Stimulated activated CD8-positive, alpha-beta memory T cell treated with anti-CD3 and anti-CD28 coated beads, Interleukin-4, amount 100 ng/mL, for 24 hours (primary cell): ENCODE data around the gene LY6G5C.

ENCODE experiments used
- DNase-seq: peaks from one replicate; pipeline ENCODE4 v3.0.0-alpha.2; 2020; ENCODE audit warnings: low read depth

Gene LY6G5C

DNA sequence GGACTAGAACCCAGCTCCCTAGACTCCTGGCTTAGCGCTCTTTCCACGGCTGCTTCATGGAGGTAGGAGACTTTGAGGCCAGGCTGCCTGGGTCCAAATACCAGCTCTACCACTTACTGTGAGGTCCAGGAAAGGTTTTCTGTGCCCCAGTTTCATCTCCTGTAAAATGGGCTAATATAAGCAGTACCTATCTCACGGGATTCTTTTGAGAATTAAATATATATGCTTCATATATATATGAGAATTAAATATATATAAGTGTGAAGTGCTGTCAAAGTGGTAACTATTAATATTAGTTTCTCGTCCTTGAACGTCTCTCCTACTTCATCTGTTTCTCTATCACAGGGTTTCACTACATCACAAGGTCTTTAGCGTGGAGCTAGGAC lies 10.2 kb upstream of the LY6G5C start:
- DNase-seq = no peak

DNA sequence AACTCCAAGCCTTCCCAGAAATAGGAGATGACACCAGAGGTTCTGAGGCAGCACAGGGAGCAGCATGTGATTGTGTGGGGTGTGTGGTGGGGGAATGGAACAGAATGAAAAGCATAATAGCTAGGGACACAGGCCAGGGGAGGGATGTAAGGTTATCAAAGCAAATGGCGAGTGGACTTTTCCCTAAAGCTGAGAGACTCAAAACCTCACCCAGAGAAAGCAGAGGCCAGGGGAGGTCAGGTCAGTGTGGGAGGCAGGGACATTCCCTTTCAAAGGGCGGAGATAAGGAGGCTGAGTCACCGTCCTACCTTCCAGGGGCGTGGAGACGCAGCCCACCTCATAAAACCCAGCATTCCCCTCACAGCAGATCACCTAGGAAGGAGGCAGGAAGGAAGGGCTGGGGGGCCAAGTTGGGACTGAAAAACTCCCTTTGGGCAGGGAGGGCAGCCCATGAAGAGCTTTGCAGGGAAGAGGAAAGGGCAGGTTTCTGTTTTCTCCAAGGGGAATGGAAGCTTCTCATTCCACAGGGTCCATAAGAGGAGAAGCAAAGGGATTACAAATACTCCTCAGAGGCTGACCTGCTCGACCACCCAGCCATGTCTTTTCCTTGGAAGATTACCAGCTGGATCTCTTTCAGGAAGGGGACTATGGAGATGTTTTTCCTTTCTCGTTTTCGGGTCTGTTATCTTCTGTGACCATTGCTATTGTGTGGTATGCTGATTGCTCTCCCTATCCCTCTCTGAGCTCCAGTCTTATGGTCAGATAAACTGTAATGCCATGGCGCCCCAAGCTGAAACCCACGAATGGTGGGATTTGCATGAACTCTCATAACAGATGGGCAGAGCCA lies 9.6 kb upstream of the LY6G5C start:
- DNase-seq = no peak

DNA sequence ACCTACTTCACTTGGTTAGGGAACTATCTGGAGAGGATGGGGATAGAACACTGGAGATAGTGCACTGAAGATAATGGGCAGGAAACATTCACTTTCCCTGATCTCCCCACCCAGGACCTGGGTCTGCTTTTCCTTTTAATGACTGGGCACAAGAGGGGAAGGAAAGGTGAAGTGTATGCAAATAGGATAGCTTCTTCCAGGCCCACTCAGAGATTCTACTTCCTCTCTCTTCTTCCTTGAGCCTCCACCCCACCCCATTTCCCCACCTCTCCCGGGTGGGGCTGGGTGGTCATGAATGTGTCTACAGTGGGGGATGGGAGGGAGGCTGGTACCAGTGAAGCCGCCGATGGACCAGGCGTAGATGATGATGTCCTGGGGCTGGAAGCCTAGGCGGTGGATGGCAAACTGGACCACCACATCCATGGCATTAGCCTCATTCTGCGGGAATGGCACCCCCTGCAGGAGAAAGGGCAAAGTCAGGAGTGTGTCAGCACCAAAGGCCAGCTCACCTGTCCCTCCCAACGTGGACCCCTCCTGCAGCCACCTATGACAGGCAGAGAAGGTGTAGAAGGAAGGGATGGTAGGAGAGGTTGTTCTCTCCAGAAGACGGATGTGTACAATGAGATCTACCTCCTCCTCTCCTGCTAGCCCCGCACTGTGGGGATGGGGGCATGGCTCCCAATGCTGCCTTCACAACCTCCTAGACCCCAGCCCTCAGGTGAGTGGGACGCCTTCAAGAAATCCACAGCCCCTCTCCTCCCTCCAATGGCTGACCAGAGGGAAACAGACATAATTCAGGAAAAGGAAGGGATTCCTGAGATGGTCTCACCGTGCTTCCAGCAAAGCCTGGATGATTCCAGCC lies 8.6 kb upstream of the LY6G5C start:
- no peak for DNase-seq

DNA sequence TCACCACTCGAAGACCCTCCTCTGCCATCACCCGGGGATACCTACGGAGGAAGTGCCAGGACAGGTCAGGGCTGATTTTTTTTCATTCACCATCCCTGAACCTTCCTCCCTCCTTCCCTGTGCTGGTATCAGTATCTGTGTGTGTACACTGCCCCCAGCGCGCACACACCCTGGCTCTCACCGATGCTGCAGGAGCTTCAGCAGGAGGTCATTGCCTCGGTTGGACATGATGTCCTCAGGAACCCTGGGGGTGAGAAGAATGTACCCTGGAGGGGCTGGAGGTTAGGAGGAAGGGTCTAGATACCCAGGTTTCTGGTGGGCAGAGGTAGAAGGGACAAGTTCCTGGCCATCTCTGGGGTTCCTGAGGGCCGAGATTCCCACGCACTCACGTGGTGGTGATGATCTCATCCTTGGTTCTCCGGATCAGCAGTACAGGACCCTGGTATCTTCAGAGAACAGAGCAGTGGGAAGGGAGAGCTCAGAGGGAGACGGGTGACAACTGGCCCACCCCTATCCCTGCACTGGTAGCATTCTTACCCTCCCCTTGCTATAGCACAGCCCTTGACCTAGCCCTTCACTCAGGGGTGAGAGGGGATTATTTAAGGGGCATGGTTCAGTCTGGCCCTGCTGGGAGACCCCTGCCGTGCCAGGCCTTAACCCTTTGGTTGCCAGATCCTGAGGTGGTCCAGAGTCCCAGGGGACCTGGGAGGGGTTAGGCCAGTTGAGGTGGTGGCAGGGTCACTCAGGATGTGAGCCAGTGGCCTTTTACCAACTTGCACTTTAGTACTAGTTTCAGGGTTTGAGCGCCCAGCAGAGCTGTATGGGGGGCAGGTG lies 7.2 kb upstream of the LY6G5C start:
- DNase-seq = no peak

DNA sequence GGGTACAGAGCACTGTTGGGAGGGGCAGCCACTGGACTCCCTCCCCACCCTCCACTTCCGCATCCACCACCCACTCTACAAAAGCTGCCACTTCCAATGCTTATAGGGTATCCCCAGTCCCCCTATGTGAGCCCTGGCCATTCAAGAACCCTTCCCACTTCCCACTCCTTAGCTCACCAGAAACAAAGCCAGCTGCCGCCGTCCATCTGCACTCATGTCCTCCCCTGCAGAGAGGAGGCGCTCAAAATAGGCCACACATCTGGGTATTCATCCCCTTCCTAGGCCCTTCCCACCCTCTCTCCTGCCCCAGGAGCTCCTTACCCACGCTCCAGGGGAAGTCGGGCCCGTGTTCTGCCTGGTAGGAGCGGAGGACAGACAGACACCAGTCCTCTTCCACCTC lies 6.5 kb upstream of the LY6G5C start:
- no peak for DNase-seq

DNA sequence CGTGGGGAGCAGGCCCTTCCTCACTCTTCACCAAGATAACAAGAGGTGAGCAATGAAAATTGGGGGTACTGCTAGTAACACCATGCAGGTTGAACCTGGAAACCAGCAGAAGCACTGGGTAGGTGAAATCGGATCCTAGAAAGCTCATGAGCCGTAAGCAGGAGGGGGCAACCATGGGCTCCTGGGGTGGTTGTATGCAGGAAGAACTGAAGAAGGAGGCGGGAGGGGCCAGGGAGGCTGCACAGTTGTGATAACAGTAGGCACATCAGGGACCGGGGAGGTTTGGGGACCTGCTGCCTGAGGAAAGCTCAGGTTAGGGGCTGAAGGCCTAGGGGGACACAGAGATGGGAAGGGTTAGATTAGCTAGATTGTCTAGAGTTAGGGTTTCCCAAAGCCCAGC lies 5.6 kb upstream of the LY6G5C start:
- no peak for DNase-seq

DNA sequence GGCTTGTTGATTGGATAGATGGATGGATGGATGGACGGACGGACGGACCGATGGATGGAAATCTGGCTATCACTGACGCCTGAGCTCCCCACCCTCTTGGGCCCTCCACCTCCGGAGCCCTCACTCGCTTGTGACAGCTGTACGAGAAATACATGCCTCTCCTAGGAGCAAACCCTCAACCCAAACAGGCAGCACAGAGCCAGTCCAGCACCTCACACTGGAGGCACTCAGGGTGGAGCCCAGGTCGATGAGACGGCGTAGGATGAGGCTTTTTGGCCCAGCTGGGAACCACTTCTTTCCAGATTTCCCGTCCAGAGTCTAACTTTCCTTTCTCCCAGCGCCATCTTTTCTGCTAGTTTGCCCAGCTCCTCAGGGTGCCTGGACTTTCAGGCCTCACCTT lies 2.7 kb upstream of the LY6G5C start:
- no peak for DNase-seq

DNA sequence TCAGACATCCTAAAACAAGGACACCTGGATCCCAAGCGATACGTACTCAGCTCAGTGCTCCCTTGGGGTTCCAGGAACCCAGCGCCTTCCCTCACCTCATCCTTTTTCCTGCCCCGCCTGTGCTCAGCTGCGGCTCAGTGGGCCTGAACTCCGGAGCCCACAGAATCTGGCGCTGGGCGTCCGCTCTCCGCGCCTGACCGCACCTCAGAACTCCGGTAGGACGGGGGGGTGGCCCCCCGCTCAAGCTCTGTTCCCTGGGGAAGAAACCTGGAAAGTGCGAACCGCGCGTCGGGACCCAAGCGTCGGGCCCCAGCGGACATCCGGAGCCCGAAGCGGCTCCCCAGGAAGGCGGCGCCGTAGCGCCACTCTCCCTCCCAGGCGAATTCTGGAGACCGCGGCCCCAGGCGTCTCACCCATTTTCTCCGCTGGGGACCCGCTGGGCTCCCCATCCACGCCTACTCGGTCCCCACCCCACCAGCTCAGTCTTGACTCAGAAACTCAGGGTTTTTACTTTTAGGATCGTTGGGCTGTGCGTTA lies 336 bp upstream of the LY6G5C start:
- no peak for DNase-seq

DNA sequence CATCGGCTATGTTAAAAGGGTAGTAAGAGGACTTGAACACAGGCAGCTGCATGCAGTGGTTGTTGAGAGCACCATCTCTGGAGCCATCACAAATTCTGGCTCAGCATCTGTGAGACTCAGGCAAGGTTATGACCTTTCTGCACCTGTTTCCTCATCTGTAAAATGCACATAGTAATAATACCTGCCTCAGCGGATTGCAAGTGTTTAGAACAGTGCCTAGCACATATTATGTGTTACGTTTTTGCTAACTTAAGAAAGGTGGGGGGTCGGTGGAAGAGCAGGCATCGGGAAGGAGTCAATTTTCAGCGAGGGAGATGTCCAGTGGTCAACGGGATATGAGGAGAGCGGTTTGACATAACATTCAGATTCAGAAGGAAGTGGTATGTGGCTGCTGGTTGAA lies 2.9 kb downstream of the LY6G5C start:
- no peak for DNase-seq

DNA sequence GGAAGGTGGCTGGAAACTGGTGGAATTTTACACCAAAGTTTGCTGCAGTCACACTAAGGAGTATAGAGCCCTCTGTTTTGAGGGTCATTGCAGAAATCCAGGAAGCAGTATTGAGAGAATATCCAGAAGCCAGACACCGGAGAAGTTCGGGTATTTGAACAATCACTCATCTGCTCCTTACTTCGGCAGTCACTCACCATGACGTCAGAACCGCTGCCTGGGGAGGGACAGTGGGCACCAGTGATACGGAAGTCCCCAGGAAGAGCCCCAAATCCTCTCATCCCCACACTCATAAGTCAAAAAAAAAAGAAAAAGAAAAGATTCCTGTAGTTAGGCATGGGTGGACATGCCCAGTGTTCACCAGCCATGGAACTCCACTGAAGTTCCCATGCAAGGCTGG lies 4.0 kb downstream of the LY6G5C start:
- no peak for DNase-seq

DNA sequence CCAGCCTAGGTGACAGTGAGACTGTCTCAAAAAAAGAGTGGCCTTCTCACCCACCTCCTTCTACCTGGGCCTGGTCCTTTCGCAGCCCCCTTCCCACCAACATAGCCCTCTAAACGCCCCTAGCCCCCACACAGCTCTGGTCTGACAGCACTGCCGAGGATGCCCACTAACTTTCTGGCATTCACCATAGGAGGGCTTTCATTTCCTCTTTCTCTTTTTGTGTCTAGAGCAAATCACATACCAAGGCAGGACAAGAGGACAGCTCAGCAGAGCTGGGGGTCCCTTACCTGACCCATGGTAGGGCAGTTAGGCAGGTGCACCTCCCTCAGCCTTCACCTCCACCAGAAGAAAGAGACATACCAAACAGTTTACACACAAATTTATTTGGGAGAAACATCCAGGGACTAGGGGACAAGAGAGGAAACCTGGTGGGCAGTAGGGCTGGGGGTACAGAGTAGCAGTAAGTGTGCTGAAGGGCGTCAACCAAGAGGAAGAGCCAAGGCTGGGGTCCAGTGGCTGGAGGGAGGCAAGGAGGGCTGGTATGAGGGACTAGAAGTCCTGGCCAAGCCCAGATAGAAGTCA lies 4.5 kb downstream of the LY6G5C start:
- no peak for DNase-seq

DNA sequence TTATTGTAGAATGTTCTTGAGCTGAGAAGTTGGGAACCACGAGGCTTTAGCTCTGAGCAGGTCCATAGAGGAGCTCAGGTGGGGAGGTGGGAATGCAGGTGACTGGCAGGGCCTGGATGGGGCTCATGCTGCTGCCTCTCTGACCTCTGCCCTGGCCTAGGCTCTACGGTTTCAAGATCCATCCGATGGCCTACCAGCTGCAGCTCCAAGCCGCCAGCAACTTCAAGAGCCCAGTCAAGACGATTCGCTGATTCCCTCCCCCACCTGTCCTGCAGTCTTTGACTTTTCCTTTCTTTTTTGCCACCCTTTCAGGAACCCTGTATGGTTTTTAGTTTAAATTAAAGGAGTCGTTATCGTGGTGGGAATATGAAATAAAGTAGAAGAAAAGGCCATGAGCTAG lies 11.2 kb downstream of the LY6G5C start, which contains the start of gene LY6G5B:
Gene LY6G5B (plus strand): TSS at position 301 of the 400 bp plus-strand sequence. CDS start 975 bp downstream, outside the sequence.
- DNase-seq = no peak

DNA sequence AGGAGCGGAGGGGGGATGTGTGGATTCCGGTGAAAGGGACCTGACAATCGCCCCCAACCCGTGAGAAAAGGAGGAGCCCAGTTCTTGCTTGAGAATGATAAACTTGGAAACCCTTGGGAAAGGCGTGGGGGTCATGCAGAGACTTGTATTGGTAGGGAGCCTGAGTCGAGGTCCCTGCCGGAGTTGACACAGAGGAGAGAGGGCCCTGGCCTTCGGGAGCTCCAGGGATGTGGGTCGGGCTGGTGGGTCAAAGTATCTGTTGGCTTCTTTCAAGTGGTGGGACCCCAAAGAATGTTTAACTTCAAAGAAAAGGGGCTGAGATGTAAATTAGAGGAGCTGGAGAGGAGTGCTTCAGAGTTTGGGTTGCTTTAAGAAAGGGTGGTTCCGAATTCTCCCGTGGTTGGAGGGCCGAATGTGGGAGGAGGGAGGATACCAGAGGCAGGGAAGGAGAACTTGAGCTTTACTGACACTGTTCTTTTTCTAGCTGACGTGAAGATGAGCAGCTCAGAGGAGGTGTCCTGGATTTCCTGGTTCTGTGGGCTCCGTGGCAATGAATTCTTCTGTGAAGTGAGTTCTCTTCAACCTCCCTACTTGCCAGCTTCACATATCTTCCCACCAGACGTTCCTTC lies 14.4 kb downstream of the LY6G5C start:
- DNase-seq = no peak

DNA sequence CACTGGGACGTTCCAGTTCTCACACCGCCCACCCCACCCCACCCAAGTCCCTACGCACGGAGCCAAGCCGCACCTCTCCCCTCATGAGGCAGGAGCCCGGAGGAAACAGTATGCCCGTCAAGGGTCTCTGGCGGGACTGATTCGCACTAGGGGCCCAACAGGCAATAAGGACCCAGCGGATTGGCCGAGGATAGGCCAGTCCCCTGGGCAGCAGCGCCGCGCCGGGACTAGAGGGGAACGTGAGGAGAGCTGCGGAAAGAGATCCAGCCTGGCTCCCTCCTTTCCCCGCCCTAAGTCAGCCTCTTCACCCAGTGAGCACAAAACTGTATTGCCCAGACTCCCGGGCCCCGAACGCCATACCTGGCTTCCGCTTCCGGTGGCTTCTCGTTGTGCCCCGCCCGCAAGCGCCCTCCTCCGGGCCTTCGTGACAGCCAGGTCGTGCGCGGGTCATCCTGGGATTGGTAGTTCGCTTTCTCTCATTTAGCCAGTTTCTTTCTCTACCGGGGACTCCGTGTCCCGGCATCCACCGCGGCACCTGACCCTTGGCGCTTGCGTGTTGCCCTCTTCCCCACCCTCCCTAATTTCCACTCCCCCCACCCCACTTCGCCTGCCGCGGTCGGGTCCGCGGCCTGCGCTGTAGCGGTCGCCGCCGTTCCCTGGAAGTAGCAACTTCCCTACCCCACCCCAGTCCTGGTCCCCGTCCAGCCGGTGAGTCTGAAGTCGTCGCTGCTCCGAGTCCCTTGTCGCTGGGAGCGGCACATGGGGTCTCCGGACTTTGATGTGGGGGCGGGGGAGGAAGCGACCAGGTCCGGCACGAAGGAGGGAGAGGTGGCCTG lies 15.1 kb downstream of the LY6G5C start, which contains the start of gene CSNK2B:
Gene CSNK2B (plus strand): TSS at position 580 of the 836 bp plus-strand sequence. CDS start 752 bp downstream, outside the sequence.
- peak; percentile 97 for DNase-seq

DNA sequence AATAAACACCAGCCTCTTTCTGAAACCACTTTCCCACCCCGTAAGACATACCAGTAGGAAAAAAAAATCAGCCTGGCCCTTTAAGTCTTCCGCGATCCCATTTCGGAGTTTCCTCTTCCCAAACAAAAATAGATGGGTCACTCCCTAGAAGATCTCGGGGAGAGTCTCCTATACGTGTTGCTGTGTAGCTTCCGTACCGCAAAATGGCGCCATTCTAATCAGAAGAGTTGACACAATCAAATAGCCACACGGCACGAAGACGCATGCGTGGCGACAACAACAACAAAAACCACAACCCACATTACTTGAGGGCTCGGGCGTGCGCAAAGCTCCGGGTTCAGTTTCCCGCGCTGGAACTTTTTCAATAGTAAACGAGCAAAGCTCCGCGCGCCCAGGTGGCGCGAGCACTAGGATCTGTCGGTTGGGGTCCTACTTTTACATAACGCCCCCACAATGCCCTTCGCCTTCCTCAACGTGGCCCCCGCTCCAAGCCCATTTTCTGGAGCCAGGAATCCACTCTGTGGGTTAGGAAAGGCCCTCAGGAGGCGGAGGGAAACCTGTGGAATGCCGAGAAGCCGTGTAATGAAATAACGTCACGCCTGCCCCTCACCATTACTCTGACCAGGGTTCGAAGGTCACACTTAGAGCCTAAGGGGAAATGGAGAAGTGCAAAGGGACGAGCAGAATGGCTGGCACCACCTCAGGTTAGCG lies 15.9 kb downstream of the LY6G5C start, which contains the start of gene GPANK1:
Gene GPANK1 (minus strand): TSS at position 208 of the 711 bp plus-strand sequence. CDS start 519 bp downstream, outside the sequence.
- peak; percentile 87 for DNase-seq

DNA sequence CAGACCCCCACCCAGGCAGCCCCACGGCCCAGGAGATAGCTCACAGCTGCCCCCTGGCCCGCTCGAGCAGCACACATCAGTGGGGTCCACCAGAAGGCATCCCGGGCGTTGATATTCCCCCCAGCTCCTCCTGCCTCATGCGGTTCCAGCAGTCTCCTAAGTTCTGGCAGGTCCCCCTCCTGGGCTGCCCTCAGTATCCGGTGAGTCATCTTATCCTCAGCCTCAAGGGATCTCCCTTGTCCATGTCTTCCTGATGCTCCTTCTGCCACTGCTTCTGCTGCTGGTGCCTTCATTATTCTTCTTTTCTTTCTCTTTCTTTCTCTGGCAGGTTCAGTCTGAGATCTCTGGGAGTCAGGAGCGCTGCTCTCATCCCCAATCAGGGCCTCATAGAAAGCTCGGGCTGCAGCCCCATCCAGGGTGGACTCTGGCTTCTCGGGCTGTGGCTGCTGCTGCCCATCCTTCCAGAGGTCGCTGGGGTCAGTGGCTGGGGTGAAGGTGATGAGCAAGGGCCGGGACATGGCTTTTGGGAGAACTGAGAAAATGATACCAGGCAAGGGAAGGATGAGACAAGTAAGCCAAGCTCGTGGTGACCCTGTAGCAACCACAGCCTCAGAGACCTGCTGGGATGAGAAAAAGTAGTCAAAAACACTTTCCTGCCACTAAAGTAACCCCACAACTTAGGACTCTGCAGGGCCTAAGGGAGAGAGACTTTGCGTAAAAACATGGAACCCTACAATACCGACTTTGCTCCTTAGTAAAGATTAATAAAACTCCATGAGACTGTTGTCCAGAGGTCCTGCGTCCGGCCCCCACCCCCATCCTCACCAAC lies 16.7 kb downstream of the LY6G5C start:
- no peak for DNase-seq

DNA sequence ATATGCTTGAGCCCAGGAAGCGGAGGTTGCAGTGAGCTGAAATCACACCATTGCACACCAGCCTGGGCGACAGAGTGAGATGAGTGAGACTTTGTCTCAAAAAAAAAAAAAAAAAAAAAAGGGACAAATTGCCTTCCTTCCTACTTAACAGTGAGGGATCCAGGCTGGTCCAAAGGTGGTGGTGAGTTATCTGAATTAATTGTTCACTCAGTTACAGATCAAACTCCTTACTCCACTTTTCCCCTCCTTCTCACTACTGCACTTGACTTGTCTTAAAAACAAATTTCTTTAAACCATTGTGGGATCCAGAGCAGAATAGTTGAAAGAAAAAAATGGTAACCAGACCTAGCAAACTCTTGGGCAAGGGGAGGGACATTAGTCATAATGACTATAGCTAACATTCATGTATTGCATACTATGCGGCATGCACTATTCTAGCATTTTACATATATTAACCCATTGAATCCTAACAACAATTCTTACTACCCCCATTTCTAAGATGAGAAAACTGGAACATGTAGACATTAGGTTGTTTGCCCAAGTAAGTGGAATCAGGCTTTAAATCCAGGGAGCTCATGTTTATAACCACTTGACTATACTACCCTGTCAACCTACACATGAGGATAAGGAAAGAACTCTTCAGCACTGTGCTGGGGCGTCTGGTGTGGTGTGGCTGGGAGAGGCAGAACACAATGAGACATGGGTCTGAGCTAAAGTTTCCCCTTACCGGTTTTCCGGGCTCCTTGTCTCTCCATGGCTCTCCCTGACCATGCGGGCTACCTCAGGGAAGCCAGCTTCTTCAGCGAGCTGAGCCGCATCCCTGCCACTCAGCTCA lies 17.5 kb downstream of the LY6G5C start:
- no peak for DNase-seq
